Hepatocyte (in vitro differentiated cells): ENCODE data around the gene CCDC34. TPM values are rescaled to one million over a fixed set of nuclear protein-coding genes. Genes with fewer than 3 reads are reported as not detected.
"Not testable (repeated sequence)": the region's sequence is repeated elsewhere in the genome, so short reads cannot be mapped to it uniquely, and the experiment has no call there.

Source experiments
- DNase-seq: peaks from one replicate; pipeline ENCODE4 v3.0.0-alpha.2; 2016; ENCODE audit warnings: low spot score
- H2AFZ ChIP-seq: fragments of 200-600 bp; sonication (generic); 2 replicates; pipeline ENCODE4 v1.6.0; 2016; ENCODE audit warnings: antibody characterized with exemption, mild to moderate bottlenecking
- H3K27ac ChIP-seq: fragments of 200-600 bp; sonication (generic); 2 replicates; pipeline ENCODE4 v1.5.1; 2016; ENCODE audit warnings: mild to moderate bottlenecking
- H3K27me3 ChIP-seq: fragments of 200-600 bp; sonication (generic); 2 replicates; pipeline ENCODE4 v1.6.1; 2016
- H3K36me3 ChIP-seq: fragments of 200-600 bp; sonication (generic); replicated peaks from 2 replicates; pipeline ENCODE4 v1.5.1; 2016; ENCODE audit warnings: low read depth; ENCODE audit not compliant: insufficient read depth
- H3K4me1 ChIP-seq: fragments of 200-600 bp; sonication (generic); 2 replicates; pipeline ENCODE4 v1.5.1; 2016; ENCODE audit warnings: mild to moderate bottlenecking, moderate library complexity; ENCODE audit not compliant: insufficient read depth
- H3K4me2 ChIP-seq: fragments of 200-600 bp; sonication (generic); 2 replicates; pipeline ENCODE4 v1.6.0; 2016
- H3K4me3 ChIP-seq: fragments of 200-600 bp; sonication (generic); 2 replicates; pipeline ENCODE4 v1.5.1; 2016; ENCODE audit warnings: mild to moderate bottlenecking
- H3K79me2 ChIP-seq: fragments of 200-600 bp; sonication (generic); 2 replicates; pipeline ENCODE4 v1.6.0; 2017; ENCODE audit warnings: mild to moderate bottlenecking
- H3K9me2 ChIP-seq: fragments of 200-600 bp; sonication (generic); replicated peaks from 2 replicates; pipeline ENCODE4 v1.6.0; 2017; ENCODE audit warnings: mild to moderate bottlenecking; ENCODE audit not compliant: insufficient read depth
- H3K9me3 ChIP-seq: fragments of 200-600 bp; sonication (generic); 2 replicates; pipeline ENCODE4 v1.5.1; 2016; ENCODE audit warnings: low read depth, mild to moderate bottlenecking
- H4K20me1 ChIP-seq: fragments of 200-600 bp; sonication (generic); 2 replicates; pipeline ENCODE4 v1.6.0; 2016; ENCODE audit warnings: mild to moderate bottlenecking; ENCODE audit not compliant: insufficient read depth, poor library complexity, severe bottlenecking
- CTCF ChIP-seq: fragments of 200-600 bp; sonication (generic); IDR thresholded peaks from 2 replicates; pipeline ENCODE4 v1.5.1; 2016; ENCODE audit warnings: antibody characterized with exemption, mild to moderate bottlenecking; ENCODE audit not compliant: poor library complexity
- EZH2 ChIP-seq: fragments of 200-600 bp; sonication (generic); IDR thresholded peaks from 2 replicates; pipeline ENCODE4 v1.6.1; 2016; ENCODE audit warnings: antibody characterized with exemption, mild to moderate bottlenecking, borderline replicate concordance
- EZH2phosphoT487 ChIP-seq: fragments of 200-600 bp; sonication (generic); IDR thresholded peaks from one replicate; pipeline ENCODE4 v1.6.1; 2018; ENCODE audit warnings: antibody characterized with exemption, mild to moderate bottlenecking, low read depth, moderate library complexity; ENCODE audit not compliant: unreplicated experiment, severe bottlenecking
- WGBS: methylation state at CpG from one replicate; pipeline ENCODE4 v1.1.6; 2016; ENCODE audit warnings: low lambda C conversion rate; ENCODE audit errors: missing lambda C conversion rate; 5-methylcytosine and 5-hydroxymethylcytosine counted together
- polyA plus RNA-seq: library from polyadenylated mRNA; unstranded; fragments of >200 nt; fragmentation: Nextera tagmentation; extraction: Ambion mirVana; gene quantifications from 2 replicates; pipeline ENCODE4 v1.2.1, GENCODE V29; 2016
- total RNA-seq: library from RNA; depleted of rRNA; stranded (reverse); fragments of >200 nt; gene quantifications from 2 replicates; pipeline ENCODE4 v1.2.3, GENCODE V29; 2014

The CCDC34 gene
- total and polyA plus RNA-seq, 2 experiments from 2014 or later: 6.0 to 7.5 TPM

- Histone ChIP-seq H2AFZ (no peak overlapping the region), H3K79me2 (no peaks in the 10 kb centered on the region), H3K9me2 (no peaks in the 10 kb centered on the region), H3K4me3 (no peak overlapping the region), H3K9me3 (no peaks in the 10 kb centered on the region), H4K20me1 (no peaks in the 10 kb centered on the region), H3K4me1 (no peaks in the 10 kb centered on the region), H3K27me3 (no peaks in the 10 kb centered on the region), H3K36me3 (no peaks in the 10 kb centered on the region), H3K27ac (no peak overlapping the region), H3K4me2 (no peak overlapping the region)
- WGBS: 77% methylated on average over 3 of the region's 3 CpGs
- TF ChIP-seq EZH2phosphoT487 (no peak), CTCF (no peak), EZH2 (no peak)
- no peak for DNase-seq
Observed at GRCh38 chr11:27339941-27340340, 23.1 kb downstream of the CCDC34 start.

GRCh38 chr11:27334764-27335163 lies 28.3 kb downstream of the CCDC34 start:
- not testable (repeated sequence) for H3K9me3 ChIP-seq, H3K9me2 ChIP-seq, H3K36me3 ChIP-seq, H3K4me1 ChIP-seq, H2AFZ ChIP-seq, H3K27me3 ChIP-seq, H4K20me1 ChIP-seq, H3K27ac ChIP-seq, H3K79me2 ChIP-seq, H3K4me2 ChIP-seq, DNase-seq, H3K4me3 ChIP-seq
- WGBS: 97% methylated on average over 4 of the region's 4 CpGs

- H3K27ac ChIP-seq: peak overlapping the region; percentile 12
- H3K9me3 ChIP-seq: no peaks in the 10 kb centered on the region
- no peak overlapping the region for H2AFZ ChIP-seq
- WGBS: 47% methylated on average over 2 of the region's 2 CpGs
- H3K36me3 ChIP-seq: no peaks in the 10 kb centered on the region
- H3K9me2 ChIP-seq: no peaks in the 10 kb centered on the region
- no peak for DNase-seq
- H3K4me2 ChIP-seq: peak overlapping the region; percentile 13
- peaks cover 8% of the 10 kb centered on the region for H3K4me1 ChIP-seq
- TF ChIP-seq EZH2 (no peak), EZH2phosphoT487 (no peak), CTCF (no peak)
- H3K27me3 ChIP-seq: no peaks in the 10 kb centered on the region
- no peaks in the 10 kb centered on the region for H4K20me1 ChIP-seq
- H3K79me2 ChIP-seq: no peaks in the 10 kb centered on the region
- no peak overlapping the region for H3K4me3 ChIP-seq
Observed at GRCh38 chr11:27331981-27332380, 31.0 kb downstream of the CCDC34 start.

- Histone ChIP-seq H3K4me2 (no peak overlapping the region), H3K9me2 (no peaks in the 10 kb centered on the region), H3K27me3 (no peaks in the 10 kb centered on the region), H3K4me1 (peaks cover 8% of the 10 kb centered on the region), H3K9me3 (no peaks in the 10 kb centered on the region), H3K36me3 (no peaks in the 10 kb centered on the region), H3K27ac (no peak overlapping the region), H3K79me2 (no peaks in the 10 kb centered on the region), H4K20me1 (no peaks in the 10 kb centered on the region), H3K4me3 (no peak overlapping the region), H2AFZ (no peak overlapping the region)
- 59% methylated on average over 1 of the region's 1 CpG for WGBS
- DNase-seq: no peak
- no peak for TF ChIP-seq EZH2phosphoT487
- no peak for TF ChIP-seq CTCF
- no peak for TF ChIP-seq EZH2
Observed at GRCh38 chr11:27330633-27331270, 32.3 kb downstream of the CCDC34 start.
